Naive B cell (primary cell): ENCODE measurements around the gene ORC1. TPM values are rescaled to one million over a fixed set of nuclear protein-coding genes. Genes with fewer than 3 reads are reported as not detected.
A peak's percentile ranks its signal among the peaks of the same experiment; 100 is the strongest.

Experiments
- ATAC-seq, 2 donors: fragments of 150-1000 bp; cut with Tn5 transposase; 2 replicates each; pipeline ENCODE4 v1.10.0; 2021; ENCODE audit warnings: low read depth in 2 of 2, mild to moderate bottlenecking in 2 of 2, moderate library complexity in 2 of 2
- DNase-seq: peaks from one replicate; pipeline ENCODE4 v3.0.0; 2022
- H3K27ac Mint-ChIP-seq, 6 donors: one replicate each; pipeline ENCODE4 v1.8.0; 2020 to 2022; ENCODE audit warnings: mild to moderate bottlenecking in 6 of 6, mixed read lengths in 6 of 6, moderate library complexity in 5 of 6, inconsistent platforms in 2 of 6
- H3K27me3 Mint-ChIP-seq, 3 donors: one replicate each; pipeline ENCODE4 v1.8.0; 2021 to 2022; ENCODE audit warnings: mixed read lengths in 3 of 3, mild to moderate bottlenecking in 1 of 3
- H3K36me3 Mint-ChIP-seq, 2 donors: one replicate each; pipeline ENCODE4 v1.8.0; 2020 to 2022; ENCODE audit warnings: mixed read lengths in 2 of 2, inconsistent platforms in 1 of 2, mild to moderate bottlenecking in 1 of 2
- H3K4me1 Mint-ChIP-seq, 3 donors: one replicate each; pipeline ENCODE4 v1.8.0; 2020 to 2022; ENCODE audit warnings: mixed read lengths in 3 of 3, inconsistent platforms in 1 of 3, mild to moderate bottlenecking in 1 of 3, moderate library complexity in 1 of 3
- H3K4me3 Mint-ChIP-seq, 8 donors: one replicate each; pipeline ENCODE4 v1.8.0; 2020 to 2022; ENCODE audit warnings: mild to moderate bottlenecking in 8 of 8, mixed read lengths in 8 of 8, moderate library complexity in 8 of 8, inconsistent platforms in 2 of 8
- H3K9me3 Mint-ChIP-seq, 7 donors: one replicate each; pipeline ENCODE4 v1.8.0; 2020 to 2022; ENCODE audit warnings: mixed read lengths in 7 of 7, mild to moderate bottlenecking in 5 of 7, inconsistent platforms in 2 of 7, moderate library complexity in 1 of 7
- polyA plus RNA-seq, 6 donors: library from polyadenylated mRNA; unstranded; fragments of 300-500 nt; fragmentation: Illumina TruSeq; gene quantifications; one replicate each; pipeline ENCODE4 v1.2.3, GENCODE V29; 2021; ENCODE audit warnings: low read depth in 6 of 6

ORC1 gene
- polyA plus RNA-seq: not detected

DNA sequence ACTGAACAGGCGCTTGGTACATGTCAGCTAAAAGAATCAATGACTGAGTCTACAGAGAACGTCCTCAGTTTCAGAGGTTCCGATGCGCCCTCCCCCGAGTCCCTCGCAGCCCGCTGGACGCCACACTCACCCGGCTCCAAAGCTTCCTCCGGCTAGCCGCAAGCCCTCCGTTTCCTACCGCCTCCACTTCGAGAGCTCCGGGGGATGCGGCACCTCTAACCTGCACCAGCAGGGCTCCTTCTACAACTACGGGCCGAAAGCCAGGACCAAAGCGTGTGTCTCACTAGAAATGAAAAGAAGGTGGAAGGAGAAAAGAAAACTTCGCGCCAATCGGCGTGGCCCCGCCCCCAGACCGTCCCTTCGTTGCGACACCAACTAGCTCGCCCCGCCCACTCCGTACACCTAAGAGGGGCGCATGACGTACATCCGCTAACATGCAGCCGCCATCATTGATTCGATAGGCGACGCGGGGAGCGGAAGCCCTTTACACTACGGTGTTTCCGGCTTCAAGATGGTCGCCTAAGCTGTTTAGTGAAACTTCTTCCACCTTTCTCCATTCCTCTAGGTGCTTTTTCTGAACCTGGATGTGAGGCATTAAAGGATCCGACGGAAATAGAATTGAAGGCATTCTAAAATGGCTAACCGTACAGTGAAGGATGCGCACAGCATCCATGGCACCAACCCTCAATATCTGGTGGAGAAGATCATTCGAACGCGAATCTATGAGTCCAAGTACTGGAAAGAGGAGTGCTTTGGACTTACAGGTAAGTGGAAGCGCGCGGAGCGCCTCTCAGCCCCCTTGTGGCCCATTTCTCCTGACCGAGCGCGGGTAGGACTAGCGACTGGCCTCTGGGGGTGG lies at the start of gene ORC1, which contains the start of gene PRPF38A:
Gene ORC1, minus strand, starts transcription at position 308 of the 859 bp plus-strand sequence. CDS start 2,200 bp downstream, outside the sequence.
Gene PRPF38A, plus strand, starts transcription at position 487 of the 859 bp plus-strand sequence. Its CDS starts 148 bp downstream, at position 635.
- peak; percentile 94 for DNase-seq
- Mint-ChIP-seq H3K4me1 (peaks cover 23 to 44% (median 41%) of the 10 kb centered on the region in 3 donors), H3K36me3 (peaks cover 8 to 10% of the 10 kb centered on the region in 2 donors), H3K27me3 (no peaks in the 10 kb centered on the region), H3K27ac (peak within 1 kb of the TSS; percentile 94 to 99 (median 98)), H3K9me3 (no peaks in the 10 kb centered on the region), H3K4me3 (peak within 1 kb of the TSS; percentile 97 to 100 (median 98))
- ATAC-seq: peak; percentile 92 to 95

DNA sequence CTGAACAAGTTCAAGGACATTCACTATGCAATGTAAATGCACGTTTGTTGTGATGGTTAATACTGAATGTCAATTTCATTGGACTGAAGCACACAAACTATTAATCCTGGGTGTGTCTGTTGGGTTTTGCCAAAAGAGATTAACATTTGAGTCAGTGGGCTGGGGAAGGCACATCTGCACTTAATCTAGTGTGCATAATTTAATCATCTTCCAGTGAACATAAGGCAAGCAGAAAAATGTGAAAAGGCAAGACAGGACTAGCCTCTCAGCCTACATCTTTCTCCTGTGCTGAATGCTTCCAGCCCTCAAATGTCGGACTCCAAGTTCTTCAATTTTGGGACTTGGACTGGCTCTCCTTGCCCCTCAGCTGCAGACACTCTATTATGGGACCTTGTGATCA lies 40.2 kb upstream of the ORC1 start:
- Mint-ChIP-seq H3K4me3 (no peak overlapping the region), H3K36me3 (peaks cover 7 to 13% of the 10 kb centered on the region in 2 donors), H3K4me1 (peaks cover 0 to 4% (median 0%) of the 10 kb centered on the region in 3 donors), H3K9me3 (no peaks in the 10 kb centered on the region), H3K27ac (no peak overlapping the region), H3K27me3 (no peaks in the 10 kb centered on the region)
- no peak for ATAC-seq
- no peak for DNase-seq

DNA sequence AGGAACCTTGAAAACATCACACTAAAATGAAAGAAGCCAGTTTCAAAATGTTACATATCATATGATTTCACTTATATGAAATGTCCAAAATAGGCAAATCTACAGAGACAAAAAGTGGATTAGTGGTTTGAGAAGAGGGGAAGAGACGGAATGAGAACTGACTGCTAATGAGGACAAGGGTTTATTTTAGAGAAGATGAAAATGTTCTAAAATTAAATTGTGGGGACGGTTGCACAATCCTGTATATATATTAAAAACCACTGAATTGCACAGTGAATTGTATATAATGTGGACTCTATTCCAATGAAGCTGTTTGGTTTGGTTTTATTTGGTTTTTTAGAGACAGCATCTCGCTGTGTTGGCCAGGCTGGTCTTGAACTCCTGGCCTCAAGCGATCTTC lies 35.8 kb upstream of the ORC1 start:
- Mint-ChIP-seq H3K9me3 (no peaks in the 10 kb centered on the region), H3K4me3 (no peak overlapping the region), H3K27ac (peak overlapping the region in 2 of 6 donors; percentile 4 to 55), H3K36me3 (peaks cover 7 to 22% of the 10 kb centered on the region in 2 donors), H3K4me1 (no peaks in the 10 kb centered on the region), H3K27me3 (no peaks in the 10 kb centered on the region)
- no peak for DNase-seq
- ATAC-seq: no peak

DNA sequence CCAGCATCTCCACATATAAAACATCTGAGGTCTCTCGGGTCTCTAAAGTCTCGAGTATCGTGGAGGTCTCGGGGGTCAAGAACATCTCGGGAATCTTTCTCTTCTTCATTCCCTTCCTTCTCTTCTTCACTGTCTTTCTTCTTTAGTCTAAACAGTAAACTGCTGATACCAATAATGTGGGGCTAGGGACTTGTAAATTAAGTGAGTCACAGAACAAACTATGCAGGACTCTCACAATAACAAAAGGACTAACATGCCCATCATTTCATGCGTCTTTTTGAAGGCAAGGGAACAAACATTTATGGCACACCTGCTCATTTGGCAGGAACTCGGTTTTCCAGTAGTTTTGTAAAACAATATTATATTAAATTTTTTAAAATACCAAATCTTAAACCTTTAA lies 32.6 kb upstream of the ORC1 start:
- Mint-ChIP-seq H3K27ac (peak overlapping the region in 1 of 6 donors; percentile 12), H3K36me3 (peaks cover 20 to 23% of the 10 kb centered on the region in 2 donors), H3K4me3 (no peak overlapping the region), H3K9me3 (no peaks in the 10 kb centered on the region), H3K27me3 (no peaks in the 10 kb centered on the region), H3K4me1 (no peaks in the 10 kb centered on the region)
- ATAC-seq: no peak
- DNase-seq: no peak

DNA sequence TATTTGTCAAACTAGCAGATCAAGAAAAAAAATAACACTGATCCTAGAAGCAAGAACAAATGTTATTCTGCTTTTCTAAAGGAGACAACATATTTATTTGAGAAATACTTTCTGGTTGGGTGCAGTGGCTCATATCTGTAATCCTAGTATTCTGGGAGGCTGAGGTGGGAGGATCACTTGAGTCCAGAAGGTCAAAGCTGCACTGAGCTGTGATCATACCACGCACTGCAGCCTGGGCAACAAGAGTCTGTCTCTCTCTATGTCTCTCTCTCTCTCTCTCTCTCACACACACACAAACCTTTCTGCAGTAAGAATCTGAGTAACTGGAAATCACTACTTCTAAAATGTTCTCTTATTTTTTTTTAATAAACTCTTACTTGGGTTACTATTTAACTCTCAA lies 31.4 kb upstream of the ORC1 start:
- Mint-ChIP-seq H3K36me3 (peaks cover 21 to 23% of the 10 kb centered on the region in 2 donors), H3K4me1 (no peaks in the 10 kb centered on the region), H3K27me3 (no peaks in the 10 kb centered on the region), H3K9me3 (no peaks in the 10 kb centered on the region), H3K4me3 (peak overlapping the region in 1 of 8 donors; percentile 4), H3K27ac (no peak overlapping the region)
- DNase-seq (no peak), ATAC-seq (no peak)

DNA sequence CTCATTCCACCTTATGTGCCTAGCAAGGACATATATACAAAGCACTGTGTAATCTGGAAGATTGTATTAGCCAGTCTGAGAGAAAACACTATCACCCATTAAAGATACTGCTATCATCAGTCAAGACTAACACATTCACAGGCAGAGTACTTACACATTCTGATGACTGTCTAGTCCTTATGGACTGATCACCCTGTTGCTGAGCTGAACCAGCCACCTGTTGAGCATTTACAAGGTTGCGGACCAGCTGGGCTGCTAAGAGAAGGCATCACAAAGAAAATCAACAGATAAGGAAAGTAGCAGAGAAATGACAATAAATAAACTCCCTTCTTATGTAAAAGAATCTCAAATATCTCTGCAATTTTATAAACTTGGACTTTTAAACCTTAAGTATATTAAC lies 31.0 kb upstream of the ORC1 start:
- H3K9me3 Mint-ChIP-seq: no peaks in the 10 kb centered on the region
- peaks cover 23 to 24% of the 10 kb centered on the region in 2 donors for H3K36me3 Mint-ChIP-seq

DNA sequence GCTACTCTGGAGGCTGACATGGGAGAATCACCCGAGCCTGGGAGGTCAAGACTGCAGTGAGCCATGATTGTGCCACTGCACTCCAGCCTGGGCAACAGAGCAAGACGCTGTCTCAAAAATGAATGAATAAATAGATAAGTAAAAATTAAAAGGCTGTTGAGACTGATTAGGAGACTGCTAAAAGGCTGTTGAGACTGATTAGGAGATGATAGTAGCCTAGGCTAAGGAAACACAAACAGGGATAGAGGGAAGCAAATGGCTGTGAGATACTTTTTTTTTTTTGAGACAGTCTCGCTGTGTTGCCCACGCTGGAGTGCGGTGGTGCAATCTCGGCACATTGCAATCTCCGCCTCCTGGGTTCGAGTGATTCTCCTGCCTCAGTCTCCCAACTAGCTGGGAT lies 28.6 kb upstream of the ORC1 start:
- H3K36me3 Mint-ChIP-seq: peaks cover 19 to 23% of the 10 kb centered on the region in 2 donors
- no peaks in the 10 kb centered on the region for H3K27me3 Mint-ChIP-seq
- no peak overlapping the region for H3K27ac Mint-ChIP-seq
- no peaks in the 10 kb centered on the region for H3K4me1 Mint-ChIP-seq
- no peak overlapping the region for H3K4me3 Mint-ChIP-seq
- H3K9me3 Mint-ChIP-seq: no peaks in the 10 kb centered on the region
- no peak for ATAC-seq
- DNase-seq: no peak

More for the DNA sequence above, 31.0 kb upstream of the ORC1 start:
- Mint-ChIP-seq H3K27ac (peak overlapping the region in 1 of 6 donors; percentile 24), H3K4me1 (no peaks in the 10 kb centered on the region), H3K27me3 (no peaks in the 10 kb centered on the region), H3K4me3 (no peak overlapping the region)
- ATAC-seq (no peak), DNase-seq (no peak)

DNA sequence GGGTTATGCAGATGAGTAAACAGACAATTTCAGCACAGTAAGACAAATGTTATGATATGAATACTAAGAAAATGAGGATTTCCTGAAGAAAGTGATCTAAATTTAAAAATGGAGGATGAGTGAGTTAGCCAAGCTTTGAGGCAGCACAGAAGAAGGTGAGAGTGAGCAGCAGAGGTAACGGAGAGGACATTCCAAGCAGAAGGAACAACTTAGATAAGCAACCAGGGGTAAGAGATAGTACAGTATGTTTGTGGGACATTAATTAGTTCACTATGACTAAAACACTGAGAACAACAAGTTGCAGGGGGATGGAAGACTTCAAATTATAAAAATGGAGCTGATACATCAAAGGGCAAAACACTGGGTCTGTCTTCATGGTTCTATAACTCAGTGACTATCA lies 22.9 kb upstream of the ORC1 start:
- DNase-seq (no peak), ATAC-seq (no peak)
- no peaks in the 10 kb centered on the region for H3K27me3 Mint-ChIP-seq
- H3K4me3 Mint-ChIP-seq: no peak overlapping the region
- H3K4me1 Mint-ChIP-seq: peaks cover 12 to 16% (median 14%) of the 10 kb centered on the region in 3 donors
- H3K36me3 Mint-ChIP-seq: peaks cover 5 to 11% of the 10 kb centered on the region in 2 donors
- no peaks in the 10 kb centered on the region for H3K9me3 Mint-ChIP-seq
- H3K27ac Mint-ChIP-seq: peak overlapping the region in 3 of 6 donors; percentile 4 to 38 (median 6)

DNA sequence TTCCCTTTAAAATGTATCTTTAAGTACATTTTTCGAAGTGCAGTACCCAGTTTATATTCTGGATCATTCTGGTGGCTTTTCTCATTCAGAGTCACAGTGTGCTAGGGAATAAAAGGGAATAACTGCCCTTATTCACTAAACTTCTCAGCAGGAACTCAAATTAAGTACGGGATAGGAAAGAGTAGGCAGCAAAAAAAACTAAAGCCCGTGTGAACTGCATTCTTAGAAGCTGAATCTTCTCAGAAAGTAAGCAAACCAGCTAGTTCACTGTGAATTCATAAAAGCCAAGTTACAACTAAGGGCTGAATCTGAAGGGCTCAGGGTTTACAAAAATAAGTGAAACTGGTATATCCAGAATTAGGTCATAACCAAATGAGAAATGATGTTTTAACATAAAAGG lies 22.1 kb upstream of the ORC1 start:
- H3K27ac Mint-ChIP-seq: peak overlapping the region in 2 of 6 donors; percentile 49 to 81
- peaks cover 12 to 16% (median 14%) of the 10 kb centered on the region in 3 donors for H3K4me1 Mint-ChIP-seq
- ATAC-seq: no peak
- no peak for DNase-seq
- peaks cover 5 to 10% of the 10 kb centered on the region in 2 donors for H3K36me3 Mint-ChIP-seq
- H3K4me3 Mint-ChIP-seq: no peak overlapping the region
- H3K27me3 Mint-ChIP-seq: no peaks in the 10 kb centered on the region
- no peaks in the 10 kb centered on the region for H3K9me3 Mint-ChIP-seq

DNA sequence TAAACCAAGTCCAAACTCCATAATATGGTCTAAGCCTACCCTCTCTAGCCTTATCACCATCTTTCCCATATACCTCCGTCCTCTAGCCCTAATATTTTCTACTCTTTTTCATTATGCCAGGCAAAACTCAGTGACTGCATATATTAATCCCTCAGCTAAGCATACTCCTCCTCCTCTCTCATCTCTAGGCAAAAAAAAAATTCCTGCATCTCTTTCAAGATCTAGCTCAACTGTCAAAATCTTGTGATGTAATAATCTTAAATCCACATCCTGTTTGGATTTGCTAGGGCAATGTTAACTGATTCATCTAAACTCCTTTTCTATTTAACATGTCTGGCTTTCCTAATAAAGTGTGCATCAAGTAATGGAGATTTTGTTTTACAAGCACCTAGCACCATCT lies 20.6 kb upstream of the ORC1 start:
- Mint-ChIP-seq H3K27ac (peak overlapping the region in 4 of 6 donors; percentile 8 to 75 (median 46)), H3K27me3 (no peaks in the 10 kb centered on the region), H3K4me3 (peak overlapping the region in 1 of 8 donors; percentile 26), H3K4me1 (peaks cover 12 to 16% (median 14%) of the 10 kb centered on the region in 3 donors), H3K9me3 (no peaks in the 10 kb centered on the region), H3K36me3 (no peaks in the 10 kb centered on the region)
- ATAC-seq: no peak
- DNase-seq: no peak

DNA sequence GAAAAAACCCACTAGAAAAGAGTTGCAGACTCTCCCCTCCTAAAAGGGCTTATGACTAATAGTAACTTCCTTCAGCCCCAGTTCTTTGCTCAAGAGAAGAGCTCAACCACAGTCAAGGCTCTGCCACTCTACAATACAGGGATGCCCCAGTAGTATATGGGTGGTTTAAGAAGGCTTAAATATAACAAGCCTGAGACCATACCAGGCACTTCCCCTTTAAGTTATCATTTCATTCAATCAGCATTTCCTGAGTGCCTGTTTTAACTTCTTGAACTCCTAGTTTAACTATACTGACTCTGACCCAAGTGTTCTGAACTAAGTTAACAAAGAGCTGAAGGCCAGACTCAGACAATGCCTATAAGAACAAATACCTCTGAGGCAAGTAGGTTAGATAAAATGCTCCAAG lies 20.0 kb upstream of the ORC1 start:
- peaks cover 12 to 16% (median 14%) of the 10 kb centered on the region in 3 donors for H3K4me1 Mint-ChIP-seq
- H3K36me3 Mint-ChIP-seq: no peaks in the 10 kb centered on the region
- DNase-seq (no peak), ATAC-seq (peak; percentile 66 to 76)
- no peaks in the 10 kb centered on the region for H3K27me3 Mint-ChIP-seq
- H3K4me3 Mint-ChIP-seq: no peak overlapping the region
- no peaks in the 10 kb centered on the region for H3K9me3 Mint-ChIP-seq
- H3K27ac Mint-ChIP-seq: peak overlapping the region in 4 of 6 donors; percentile 8 to 90 (median 78)

DNA sequence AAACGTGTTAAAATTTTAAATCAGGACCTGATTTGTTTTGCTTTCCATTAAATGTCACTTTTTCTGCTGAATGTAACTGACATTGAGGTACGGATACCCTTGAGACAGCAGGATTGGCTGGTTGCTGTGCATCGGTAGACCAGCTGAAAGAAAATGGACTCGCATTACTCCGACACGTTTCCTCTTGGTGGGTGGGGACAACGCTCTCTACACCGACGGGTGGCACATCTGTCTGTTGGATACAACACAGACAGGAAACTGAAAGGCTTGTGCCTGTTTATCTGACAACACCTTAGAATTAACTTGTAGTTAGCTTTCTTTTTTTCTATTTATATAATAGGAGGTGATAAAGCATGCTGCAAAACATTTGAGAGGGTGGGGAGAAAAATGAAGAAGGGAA lies 19.5 kb upstream of the ORC1 start:
- H3K4me3 Mint-ChIP-seq: no peak overlapping the region
- peak overlapping the region in 5 of 6 donors; percentile 41 to 90 (median 75) for H3K27ac Mint-ChIP-seq
- no peaks in the 10 kb centered on the region for H3K27me3 Mint-ChIP-seq
- H3K4me1 Mint-ChIP-seq: peaks cover 12 to 16% (median 14%) of the 10 kb centered on the region in 3 donors
- ATAC-seq (peak; percentile 70 to 76), DNase-seq (peak; percentile 9)
- no peaks in the 10 kb centered on the region for H3K9me3 Mint-ChIP-seq
- no peaks in the 10 kb centered on the region for H3K36me3 Mint-ChIP-seq

DNA sequence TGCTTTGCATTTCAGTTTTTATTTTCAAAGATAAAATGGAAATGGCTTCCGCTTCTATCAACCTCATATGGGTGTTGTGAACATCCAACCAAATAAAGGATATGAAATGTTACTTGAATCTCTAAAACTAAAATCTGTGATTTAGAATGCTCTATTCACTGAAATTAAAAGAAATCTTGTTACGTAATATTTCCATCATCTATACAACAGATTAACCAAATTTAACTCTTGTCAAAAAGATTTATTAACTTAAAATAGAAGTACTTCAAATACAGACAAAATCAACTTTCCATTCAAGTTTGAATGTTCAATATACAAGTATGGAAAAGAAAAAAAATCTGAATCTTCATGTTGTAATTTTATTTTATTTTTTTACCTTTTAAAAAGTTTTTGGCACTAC lies 18.8 kb upstream of the ORC1 start:
- Mint-ChIP-seq H3K4me1 (peaks cover 12 to 16% (median 14%) of the 10 kb centered on the region in 3 donors), H3K4me3 (no peak overlapping the region), H3K36me3 (no peaks in the 10 kb centered on the region), H3K9me3 (no peaks in the 10 kb centered on the region), H3K27me3 (no peaks in the 10 kb centered on the region), H3K27ac (no peak overlapping the region)
- ATAC-seq (no peak), DNase-seq (no peak)

DNA sequence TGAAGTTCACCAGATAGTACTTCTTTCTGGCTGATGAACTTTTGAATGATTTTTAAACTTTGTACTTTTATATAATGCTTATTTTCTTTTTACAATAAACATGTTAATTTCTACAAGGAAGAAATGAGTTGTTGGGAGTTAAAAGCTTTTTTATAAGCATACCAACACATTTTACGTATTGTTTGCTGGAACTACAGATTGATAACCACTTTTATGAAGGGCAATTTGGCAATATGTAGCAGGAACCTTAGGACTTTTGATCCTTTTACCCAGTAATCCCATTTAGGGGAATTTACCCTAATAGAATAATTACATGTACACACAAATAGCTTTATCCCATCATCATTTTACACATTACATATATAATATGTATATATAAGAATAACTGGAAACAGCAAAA lies 16.5 kb upstream of the ORC1 start:
- Mint-ChIP-seq H3K4me3 (no peak overlapping the region), H3K27ac (peak overlapping the region in 1 of 6 donors; percentile 39), H3K36me3 (no peaks in the 10 kb centered on the region), H3K4me1 (peaks cover 12 to 14% (median 12%) of the 10 kb centered on the region in 3 donors), H3K9me3 (no peaks in the 10 kb centered on the region), H3K27me3 (no peaks in the 10 kb centered on the region)
- DNase-seq (no peak), ATAC-seq (no peak)
